ENCODE data around the gene UBE2V1.
"Not testable (repeated sequence)": the region's sequence is repeated elsewhere in the genome, so short reads cannot be mapped to it uniquely, and the experiment has no call there.

UBE2V1 gene

GRCh38 chr20:50108556-50109235 lies 4.3 kb downstream of the UBE2V1 start:
- no peak for DNase-seq (ENCODE audit: low read depth)
- H3K4me3 ChIP-seq (ENCODE audit: control insufficient read depth, low read depth, low read length), result no peak overlapping the region
- TF ChIP-seq CTCF (conservative IDR thresholded peaks at IDR 0.05; ENCODE audit: control insufficient read depth, insufficient read depth, low read depth, low read length), result no peak

- DNase-seq (ENCODE audit: low read depth), result no peak
- TF ChIP-seq CTCF (conservative IDR thresholded peaks at IDR 0.05; ENCODE audit: control insufficient read depth, insufficient read depth, low read depth, low read length), result no peak
- no peak overlapping the region for H3K4me3 ChIP-seq (ENCODE audit: control insufficient read depth, low read depth, low read length)
Measured at GRCh38 chr20:50107796-50108331, 5.1 kb downstream of the UBE2V1 start.

GRCh38 chr20:50107086-50107660 lies 5.8 kb downstream of the UBE2V1 start:
- TF ChIP-seq CTCF (conservative IDR thresholded peaks at IDR 0.05; ENCODE audit: control insufficient read depth, insufficient read depth, low read depth, low read length), result no peak
- no peak for DNase-seq (ENCODE audit: low read depth)

GRCh38 chr20:50106669-50107068 lies 6.3 kb downstream of the UBE2V1 start:
- not testable (repeated sequence) for DNase-seq (ENCODE audit: low read depth); H3K4me3 ChIP-seq (ENCODE audit: control insufficient read depth, low read depth, low read length)

More at GRCh38 chr20:50107086-50107660, 5.8 kb downstream of the UBE2V1 start:
- no peak overlapping the region for H3K4me3 ChIP-seq (ENCODE audit: control insufficient read depth, low read depth, low read length)

- not testable (repeated sequence) for H3K4me3 ChIP-seq (ENCODE audit: control insufficient read depth, low read depth, low read length)
- peak; percentile 87 for DNase-seq (ENCODE audit: low read depth)
Measured at GRCh38 chr20:50103464-50104107, 9.4 kb downstream of the UBE2V1 start.

- not testable (repeated sequence) for H3K4me3 ChIP-seq (ENCODE audit: control insufficient read depth, low read depth, low read length); DNase-seq (ENCODE audit: low read depth)
Measured at GRCh38 chr20:50102551-50102950, 10.4 kb downstream of the UBE2V1 start.

GRCh38 chr20:50101887-50102286 lies 11.1 kb downstream of the UBE2V1 start:
- no peak for TF ChIP-seq CTCF (conservative IDR thresholded peaks at IDR 0.05; ENCODE audit: control insufficient read depth, insufficient read depth, low read depth, low read length)
- H3K4me3 ChIP-seq (ENCODE audit: control insufficient read depth, low read depth, low read length), result no peak overlapping the region
- no peak for DNase-seq (ENCODE audit: low read depth)

- no peak for TF ChIP-seq CTCF (conservative IDR thresholded peaks at IDR 0.05; ENCODE audit: control insufficient read depth, insufficient read depth, low read depth, low read length)
- no peak overlapping the region for H3K4me3 ChIP-seq (ENCODE audit: control insufficient read depth, low read depth, low read length)
- DNase-seq (ENCODE audit: low read depth), result no peak
Measured at GRCh38 chr20:50101281-50101680, 11.7 kb downstream of the UBE2V1 start.
